RPMI7951 (cell line): ENCODE data around the gene NME8. TPM values are rescaled to one million over a fixed set of nuclear protein-coding genes. Genes with fewer than 3 reads are reported as not detected.
A peak's percentile ranks its signal among the peaks of the same experiment; 100 is the strongest.
"Not testable (repeated sequence)": the region's sequence is repeated elsewhere in the genome, so short reads cannot be mapped to it uniquely, and the experiment has no call there.

Experiments
- DNase-seq: peaks from one replicate; pipeline ENCODE4 v3.0.0-alpha.2; 2012; ENCODE audit warnings: low read depth
- total RNA-seq: library from RNA; depleted of rRNA; stranded (reverse); fragments of >200 nt; shearing (Covaris generic); gene quantifications from 2 replicates; pipeline ENCODE4 v1.2.3, GENCODE V29; 2014; rRNA removed

NME8 gene
- total RNA-seq, result not detected in 2 replicates

- no peak for DNase-seq
Measured at GRCh38 chr7:37848297-37848696, at the start of gene NME8. Gene NME8, plus strand, starts transcription at chr7:37848597. Its CDS starts 1,670 bp downstream, at chr7:37850267.

- DNase-seq, result no peak
Measured at GRCh38 chr7:37806152-37806551, 42.2 kb upstream of the NME8 start.

DNA sequence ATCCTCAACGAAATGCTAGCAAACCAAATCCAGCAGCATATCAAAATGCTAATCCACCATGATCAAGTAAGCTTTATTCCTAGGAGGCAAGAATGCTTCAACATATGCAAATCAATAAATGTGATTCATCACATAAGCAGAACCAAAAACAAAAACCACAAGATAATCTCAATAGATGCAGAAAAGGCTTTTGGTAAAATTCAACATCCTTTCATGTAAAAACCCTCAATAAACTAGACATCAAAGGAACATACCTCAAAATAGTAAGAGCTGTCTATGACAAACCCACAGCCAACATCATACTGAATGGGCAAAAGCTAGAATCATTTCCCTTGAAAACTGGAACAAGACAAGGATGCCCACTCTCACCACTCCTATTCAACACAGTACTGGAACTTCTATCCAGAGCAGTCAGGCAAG lies 36.2 kb upstream of the NME8 start:
- DNase-seq, result not testable (repeated sequence)

DNA sequence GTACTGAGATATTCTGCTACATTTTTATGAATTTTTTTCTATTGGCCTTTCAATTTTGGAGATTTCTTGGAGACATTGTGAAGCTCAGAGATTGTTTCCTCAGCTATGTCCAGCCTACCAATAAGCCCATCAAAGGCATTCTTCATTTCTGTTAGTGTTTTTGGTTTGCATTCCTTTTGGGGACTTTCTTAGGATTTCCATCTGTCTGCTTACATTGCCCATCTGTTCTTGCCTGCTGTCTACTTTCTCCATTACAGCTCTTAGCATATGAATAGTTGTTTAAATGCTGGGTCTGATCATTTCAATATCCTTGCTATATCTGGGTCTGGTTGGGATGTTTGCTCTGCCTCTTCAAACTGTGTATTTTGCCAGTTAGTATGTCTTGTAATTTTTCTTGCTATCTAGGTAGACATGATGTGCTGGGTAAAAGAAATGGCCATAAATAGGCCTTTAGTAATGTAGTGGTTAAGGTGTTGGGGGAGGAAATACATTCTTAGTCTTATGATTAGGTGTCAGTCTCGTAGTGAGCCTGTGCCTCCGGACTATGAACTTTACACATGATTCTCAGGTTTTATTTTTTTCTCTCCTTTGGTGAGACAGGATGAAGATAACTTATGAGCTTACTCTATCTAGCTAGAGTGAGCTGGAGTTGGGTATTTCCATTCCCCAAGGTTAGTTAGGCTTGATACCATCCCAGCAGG lies 32.6 kb upstream of the NME8 start:
- no peak for DNase-seq

GRCh38 chr7:37816922-37817590 lies 31.3 kb upstream of the NME8 start:
- no peak for DNase-seq

DNA sequence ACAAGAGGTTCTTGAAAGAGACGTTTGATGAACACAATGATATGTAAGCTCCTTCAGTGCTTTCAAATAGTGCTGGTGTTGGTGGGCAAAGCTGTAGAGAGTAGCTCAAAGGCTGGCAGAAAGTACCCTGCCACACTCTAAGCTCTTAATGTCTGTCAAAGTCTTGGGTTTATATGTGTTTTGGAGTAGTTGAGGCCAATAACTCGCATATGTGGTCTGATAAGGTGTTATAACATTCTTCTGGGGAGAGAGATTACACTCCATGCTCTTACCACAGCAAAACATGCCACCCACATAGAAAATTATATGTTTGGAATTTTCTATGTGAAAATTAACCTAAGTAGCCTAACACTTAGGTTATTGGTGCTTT lies 30.8 kb upstream of the NME8 start:
- no peak for DNase-seq

GRCh38 chr7:37817996-37818720 lies 30.2 kb upstream of the NME8 start:
- DNase-seq, result no peak

DNA sequence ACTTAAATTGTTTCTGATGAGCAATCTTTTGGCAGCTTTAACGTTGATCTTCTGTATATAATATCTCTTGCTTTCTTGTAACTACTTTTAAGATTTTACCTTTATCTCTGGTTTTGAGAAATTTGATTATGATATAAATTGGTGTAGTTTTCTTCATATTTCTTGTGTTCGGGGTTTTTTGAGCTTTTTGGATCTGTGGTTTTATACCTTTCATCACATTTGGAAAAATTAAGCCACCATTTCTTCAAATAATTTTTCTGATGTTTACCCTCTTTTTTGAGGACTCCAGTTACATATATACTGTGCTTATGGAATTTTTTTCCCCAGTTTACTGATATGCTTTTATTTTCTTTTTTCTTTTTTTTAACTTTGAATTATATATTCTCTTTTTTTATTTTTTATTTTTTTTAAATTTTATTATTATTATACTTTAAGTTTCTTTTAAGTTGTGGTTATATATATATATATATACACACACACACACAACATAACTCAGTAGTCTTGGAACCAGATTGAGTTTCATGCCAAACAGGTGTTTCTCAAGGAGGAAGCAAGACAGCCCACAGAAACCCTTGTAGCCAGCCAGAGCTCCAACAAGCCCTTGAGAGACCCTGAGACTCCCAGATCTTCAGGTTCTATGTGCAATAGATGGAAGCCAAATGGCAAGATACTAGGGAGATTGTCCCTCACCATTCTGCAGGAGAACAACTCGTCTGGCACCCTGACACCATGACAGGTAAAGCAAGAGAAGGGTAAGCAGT lies 27.5 kb upstream of the NME8 start:
- no peak for DNase-seq

- DNase-seq, result no peak
Measured at GRCh38 chr7:37822946-37823345, 25.5 kb upstream of the NME8 start.

DNA sequence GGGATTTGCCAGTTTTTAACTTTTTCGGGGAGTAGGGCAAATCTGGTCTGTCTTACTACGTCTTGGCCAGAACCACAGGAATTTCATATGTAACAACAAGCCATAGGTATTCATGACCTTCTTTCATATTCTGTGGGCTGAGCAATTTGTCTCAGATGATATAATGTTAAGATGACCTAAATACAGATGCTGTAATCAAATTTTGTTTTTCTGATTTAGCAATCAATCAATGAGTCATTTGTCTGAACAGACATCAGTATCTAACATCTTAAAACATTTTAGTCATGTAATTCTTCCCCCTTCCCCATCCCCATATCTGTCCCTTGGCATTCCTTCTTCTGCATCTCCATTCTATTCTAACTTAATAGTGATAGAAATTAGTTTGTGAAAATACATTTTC lies 24.8 kb upstream of the NME8 start:
- no peak for DNase-seq

DNA sequence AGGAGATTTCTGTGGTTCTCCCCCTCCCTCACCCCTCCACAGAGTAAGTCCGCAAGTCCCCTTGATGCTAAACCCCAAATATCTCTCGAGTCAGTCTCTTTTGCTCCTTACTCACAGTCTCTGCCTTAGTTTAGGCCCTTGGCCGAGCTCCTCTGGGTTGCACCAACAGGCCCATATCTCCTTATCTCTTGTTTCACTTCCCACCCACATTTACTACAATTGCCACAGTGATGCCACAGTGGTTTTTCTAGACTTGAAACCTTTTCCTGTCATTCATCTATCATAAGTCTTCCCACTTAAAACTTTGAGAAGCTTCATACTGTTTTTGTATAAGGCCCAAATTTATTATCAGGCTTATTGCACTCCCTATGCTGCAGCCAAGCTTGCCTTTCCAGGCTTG lies 23.4 kb upstream of the NME8 start:
- DNase-seq, result no peak

- no peak for DNase-seq
Measured at GRCh38 chr7:37826825-37827224, 21.6 kb upstream of the NME8 start.

- no peak for DNase-seq
Measured at GRCh38 chr7:37831244-37831643, 17.2 kb upstream of the NME8 start.

GRCh38 chr7:37832194-37832593 lies 16.2 kb upstream of the NME8 start:
- DNase-seq, result peak; percentile 79

GRCh38 chr7:37833107-37833817 lies 15.1 kb upstream of the NME8 start:
- peak; percentile 50 for DNase-seq

DNA sequence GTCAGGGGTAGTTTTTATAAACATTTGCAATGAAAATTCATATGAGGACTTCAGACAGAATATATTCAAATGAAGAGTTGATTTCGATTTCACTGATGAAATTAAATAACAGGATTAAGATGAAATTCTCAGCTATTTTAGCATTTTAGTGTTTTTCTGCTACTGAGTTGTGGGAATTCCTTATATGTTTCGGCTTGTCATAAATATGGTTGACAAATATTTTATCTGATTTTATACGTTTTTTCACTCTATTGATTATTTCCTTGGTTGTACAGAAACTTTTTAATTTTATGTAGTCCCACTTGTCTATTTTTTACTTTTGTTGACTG lies 14.6 kb upstream of the NME8 start:
- DNase-seq, result no peak

DNA sequence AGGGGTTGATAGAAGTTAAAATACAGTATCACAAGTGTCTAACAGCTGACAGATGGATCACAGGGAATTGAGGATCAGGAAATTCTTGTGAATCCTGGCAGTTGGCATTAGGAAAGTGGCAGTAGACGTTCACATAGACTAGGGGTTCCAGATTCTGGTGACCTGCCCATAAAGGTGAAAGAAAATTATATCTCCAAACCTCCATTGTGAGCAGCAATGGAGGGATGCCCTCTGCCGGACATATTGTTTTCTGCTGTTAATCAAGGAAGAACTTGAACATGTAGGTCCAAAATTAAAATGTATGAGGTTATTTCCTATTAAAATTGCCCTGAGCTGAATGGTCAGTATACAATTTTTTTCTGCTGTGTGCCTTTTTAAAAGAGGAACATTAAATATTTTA lies 5.1 kb downstream of the NME8 start:
- DNase-seq, result peak; percentile 3

DNA sequence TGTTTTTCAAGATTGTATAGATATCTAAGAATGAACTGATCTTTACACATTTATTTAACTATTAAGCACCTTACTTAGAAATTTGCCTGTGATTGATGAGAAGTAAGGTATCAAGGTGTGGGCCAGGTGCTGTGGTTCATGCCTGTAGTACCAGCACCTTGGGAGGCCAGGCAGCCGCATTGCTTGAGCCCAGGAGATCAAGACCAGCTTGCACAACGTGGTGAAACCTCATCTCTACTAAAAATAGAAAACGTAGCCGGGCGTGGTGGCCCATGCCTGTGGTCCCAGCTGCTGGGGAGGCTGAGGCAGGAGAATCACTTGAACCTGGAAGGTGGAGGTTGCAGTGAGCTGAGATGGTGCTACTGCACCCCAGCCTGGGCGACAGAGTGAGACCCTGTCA lies 33.7 kb downstream of the NME8 start:
- DNase-seq, result no peak

DNA sequence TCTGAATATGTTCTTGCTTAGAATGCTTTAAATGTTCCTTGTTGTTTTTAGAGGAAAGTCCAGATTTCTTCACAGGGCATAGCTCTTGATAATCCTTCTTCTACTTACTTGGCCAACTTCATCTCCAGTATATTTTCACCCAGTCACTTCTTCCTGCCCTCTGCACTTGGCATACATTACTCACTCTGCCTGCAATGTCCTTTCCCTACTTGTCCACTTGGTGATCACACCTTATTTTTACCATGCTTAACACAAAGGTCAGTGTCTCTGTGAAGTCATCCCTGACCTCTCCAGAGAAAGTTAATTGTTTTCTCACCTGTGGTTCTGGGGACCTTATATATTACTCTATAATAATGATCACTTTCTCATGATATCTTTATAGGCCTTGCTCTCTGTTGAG lies 45.0 kb downstream of the NME8 start:
- DNase-seq, result no peak

DNA sequence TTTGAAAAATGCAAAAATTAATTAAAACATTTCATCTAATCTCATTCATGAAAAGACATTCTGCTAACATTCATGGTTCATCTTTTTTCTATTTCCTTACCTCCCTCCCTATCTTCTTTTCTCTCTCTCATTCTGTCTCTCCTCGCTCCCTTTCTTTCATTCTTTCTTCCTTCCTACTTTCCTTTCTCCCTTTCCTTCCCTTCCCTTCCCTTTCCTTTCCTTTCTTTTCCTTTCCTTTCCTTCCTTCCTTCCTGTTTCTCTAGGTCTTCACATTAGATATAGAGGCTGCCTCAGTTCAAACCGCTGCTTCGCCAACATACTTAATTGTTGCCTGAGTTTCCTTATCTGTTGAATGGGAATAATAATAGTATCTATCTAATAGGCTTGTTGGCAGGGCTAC lies 46.3 kb downstream of the NME8 start:
- DNase-seq, result no peak

GRCh38 chr7:37899712-37900247 lies 51.4 kb downstream of the NME8 start:
- no peak for DNase-seq
